ENCODE measurements around the gene ADAMTS9. TPM values are rescaled to one million over a fixed set of nuclear protein-coding genes. Genes with fewer than 3 reads are reported as not detected.

ADAMTS9 gene
- total RNA-seq, 1 donor from 2014 or later = 15.1 TPM

- ATAC-seq = peak; percentile 71
- intact Hi-C loops (cut with micrococcal nuclease) = no loop called here
- DNase-seq = peak; percentile 68
Measured at GRCh38 chr3:64594134-64594533, 93.7 kb downstream of the ADAMTS9 start.

- no peak for DNase-seq
Measured at GRCh38 chr3:64593350-64593749, 94.5 kb downstream of the ADAMTS9 start.

DNA sequence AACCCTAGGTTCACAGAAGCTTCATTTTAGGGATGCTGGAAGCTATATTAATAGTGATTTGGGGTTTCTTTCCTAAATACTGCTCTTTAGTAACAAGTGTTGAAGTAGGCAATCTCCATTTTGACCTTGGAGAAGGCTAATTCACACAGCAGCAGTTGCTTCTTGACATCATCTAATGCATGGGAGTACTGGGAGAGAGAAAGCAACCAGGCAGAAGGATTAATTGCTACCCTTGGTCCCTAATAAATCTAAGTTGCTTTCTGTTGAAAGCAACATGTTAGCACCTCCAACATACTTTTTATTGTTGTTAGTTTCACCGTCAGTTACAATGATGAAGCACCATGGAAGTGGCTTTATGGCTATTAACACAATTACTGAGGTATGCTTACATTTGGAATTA lies 96.2 kb downstream of the ADAMTS9 start:
- intact Hi-C loops (cut with micrococcal nuclease) = no loop called here
- no peak for ATAC-seq
- DNase-seq = no peak

More at GRCh38 chr3:64593350-64593749, 94.5 kb downstream of the ADAMTS9 start:
- ATAC-seq = no peak
- intact Hi-C loops (cut with micrococcal nuclease) = no loop called here

DNA sequence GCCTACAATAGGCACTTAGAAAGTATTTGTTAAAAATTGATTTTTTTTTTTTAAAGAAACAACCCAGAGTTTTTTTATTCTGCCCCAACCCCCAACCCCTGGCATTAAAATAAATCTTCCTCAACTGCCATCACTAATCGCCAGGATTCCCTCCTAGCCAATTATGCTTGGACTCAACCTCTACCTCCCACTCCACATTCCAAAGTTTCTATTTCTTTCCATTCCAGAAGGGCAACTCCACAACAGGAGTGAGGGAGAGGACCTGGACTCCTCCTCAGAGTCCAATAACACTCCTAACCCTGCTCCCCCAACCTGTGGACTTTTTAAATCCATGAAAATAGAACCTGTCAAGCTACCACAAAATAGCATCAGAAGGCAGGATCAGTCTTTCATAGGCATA lies 99.4 kb downstream of the ADAMTS9 start:
- intact Hi-C loops (cut with micrococcal nuclease) = no loop called here
- no peak for ATAC-seq
- DNase-seq = no peak

- intact Hi-C loops (cut with micrococcal nuclease) = no loop called here
- no peak for ATAC-seq
- no peak for DNase-seq
Measured at GRCh38 chr3:64586952-64587351, 100.8 kb downstream of the ADAMTS9 start.

- intact Hi-C loops (cut with micrococcal nuclease) = no loop called here
- DNase-seq (no peak), ATAC-seq (peak; percentile 73)
Measured at GRCh38 chr3:64584179-64584578, 103.6 kb downstream of the ADAMTS9 start.

- DNase-seq (no peak), ATAC-seq (no peak)
- intact Hi-C loops (cut with micrococcal nuclease) = no loop called here
Measured at GRCh38 chr3:64578797-64579196, 109.0 kb downstream of the ADAMTS9 start.

DNA sequence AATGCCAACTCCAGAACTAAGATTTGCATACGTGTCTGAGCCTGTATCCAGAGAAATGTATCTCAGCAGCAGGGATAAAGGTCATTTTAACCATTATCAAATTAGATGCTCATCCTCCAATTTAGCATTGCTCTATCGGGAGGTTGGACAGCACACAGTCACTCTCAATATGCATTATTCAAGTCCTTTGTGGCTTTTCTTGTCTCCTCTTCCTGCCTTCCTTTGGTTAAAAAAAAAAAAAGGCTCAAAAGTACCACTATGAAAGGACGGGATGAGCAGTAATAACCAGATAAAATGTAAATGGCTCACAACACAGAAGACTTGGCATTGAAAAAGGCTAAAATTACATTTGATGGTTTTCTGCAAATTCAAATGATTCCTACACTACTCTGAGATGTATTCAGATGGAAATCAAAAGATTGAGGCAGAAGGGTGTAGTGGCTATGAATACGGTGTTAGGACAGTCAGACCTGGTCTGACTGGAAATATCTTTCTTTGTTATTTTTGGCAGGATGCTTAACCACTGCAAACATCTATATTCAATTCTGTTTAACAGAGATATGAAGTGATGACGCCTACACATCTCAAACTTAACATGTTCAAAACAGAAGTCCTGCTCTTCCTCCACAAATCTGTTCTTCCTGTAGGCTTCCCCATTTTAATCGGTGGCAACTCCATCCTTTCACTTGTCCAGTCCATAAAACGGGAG lies 109.6 kb downstream of the ADAMTS9 start:
- intact Hi-C loops (cut with micrococcal nuclease) = no loop called here
- ATAC-seq (no peak), DNase-seq (no peak)

DNA sequence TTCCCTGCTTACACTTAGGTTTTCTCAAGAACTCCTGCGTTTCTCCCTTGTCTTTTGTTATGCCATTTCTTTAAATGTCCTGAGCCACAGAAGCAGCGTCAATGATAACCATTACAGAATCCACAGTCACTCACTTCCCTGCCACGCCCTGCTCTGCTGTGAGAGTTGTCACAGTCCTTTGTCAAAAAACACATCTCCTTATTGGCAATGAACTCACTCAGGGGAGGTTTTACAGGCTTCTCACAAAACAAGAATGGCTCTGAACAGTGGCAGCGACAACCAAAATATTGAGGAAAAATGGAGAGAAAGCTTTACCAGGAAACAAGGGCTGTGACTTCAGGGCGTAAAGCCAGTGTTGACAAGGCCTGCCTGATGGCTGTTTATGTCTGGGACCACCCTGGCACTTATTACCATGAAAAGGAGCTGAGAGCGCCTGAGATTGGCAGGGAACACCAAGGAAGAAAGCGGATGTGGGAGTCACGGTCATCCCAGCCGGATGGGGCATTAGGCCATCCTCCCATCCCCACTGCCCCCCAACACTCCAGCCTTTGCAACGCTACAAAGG lies 111.5 kb downstream of the ADAMTS9 start:
- intact Hi-C loops (cut with micrococcal nuclease) = no loop called here

DNA sequence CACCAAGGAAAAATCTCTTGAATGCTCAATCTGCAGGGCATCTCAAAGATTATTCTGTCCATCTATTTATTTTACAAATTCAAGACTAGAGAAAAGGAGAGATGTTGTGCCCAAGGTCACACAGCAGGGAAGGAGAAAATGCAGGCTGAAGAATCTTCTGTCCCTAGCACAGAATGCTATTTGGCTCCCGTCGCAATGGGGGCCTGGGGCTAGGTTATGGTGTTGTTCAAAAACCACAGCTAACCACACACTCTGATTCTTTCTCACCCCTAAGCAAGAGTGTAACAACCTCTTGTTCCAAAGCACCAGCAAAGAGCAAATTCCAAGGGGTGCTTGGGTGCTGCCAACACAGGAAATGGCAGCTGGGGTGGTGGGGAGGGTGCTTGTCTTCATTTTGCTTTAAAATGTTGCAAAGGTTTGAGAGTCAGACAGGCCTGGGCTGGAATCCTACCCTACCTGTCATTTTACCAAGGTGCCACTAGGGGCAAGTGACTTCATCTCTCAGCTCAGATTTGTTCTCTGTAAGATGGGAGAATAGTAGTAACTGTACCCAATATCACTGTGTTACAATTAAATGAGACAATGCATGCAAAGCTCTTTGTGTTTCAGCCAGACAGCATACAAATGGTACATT lies 112.5 kb downstream of the ADAMTS9 start:
- ATAC-seq = peak; percentile 35
- no peak for DNase-seq
- intact Hi-C loops (cut with micrococcal nuclease) = no loop called here

More for the DNA sequence above, 111.5 kb downstream of the ADAMTS9 start:
- DNase-seq (no peak), ATAC-seq (no peak)

GRCh38 chr3:64574194-64574593 lies 113.6 kb downstream of the ADAMTS9 start:
- DNase-seq = no peak
- intact Hi-C loops (cut with micrococcal nuclease) = no loop called here
- ATAC-seq = no peak

DNA sequence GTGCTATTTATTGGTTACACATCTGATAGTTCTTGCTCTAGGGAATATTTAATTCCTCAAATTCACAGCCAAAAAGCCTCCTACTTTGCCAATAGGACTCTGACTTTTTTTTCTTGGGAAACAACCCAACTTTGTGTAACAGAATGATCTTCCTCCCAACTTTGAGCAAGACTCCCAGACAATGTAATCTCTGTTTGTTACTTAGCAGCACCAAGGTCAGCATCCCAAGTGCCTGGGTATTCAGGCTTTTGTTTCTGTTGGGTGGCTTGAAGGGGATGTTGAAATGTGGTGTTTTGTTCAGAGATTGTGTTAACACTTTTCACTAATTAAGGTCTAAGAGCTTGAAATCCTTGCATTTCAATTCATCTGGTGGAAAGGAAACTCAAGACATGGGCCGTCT lies 115.8 kb downstream of the ADAMTS9 start:
- ATAC-seq = no peak
- no peak for DNase-seq
- intact Hi-C loops (cut with micrococcal nuclease) = no loop called here

DNA sequence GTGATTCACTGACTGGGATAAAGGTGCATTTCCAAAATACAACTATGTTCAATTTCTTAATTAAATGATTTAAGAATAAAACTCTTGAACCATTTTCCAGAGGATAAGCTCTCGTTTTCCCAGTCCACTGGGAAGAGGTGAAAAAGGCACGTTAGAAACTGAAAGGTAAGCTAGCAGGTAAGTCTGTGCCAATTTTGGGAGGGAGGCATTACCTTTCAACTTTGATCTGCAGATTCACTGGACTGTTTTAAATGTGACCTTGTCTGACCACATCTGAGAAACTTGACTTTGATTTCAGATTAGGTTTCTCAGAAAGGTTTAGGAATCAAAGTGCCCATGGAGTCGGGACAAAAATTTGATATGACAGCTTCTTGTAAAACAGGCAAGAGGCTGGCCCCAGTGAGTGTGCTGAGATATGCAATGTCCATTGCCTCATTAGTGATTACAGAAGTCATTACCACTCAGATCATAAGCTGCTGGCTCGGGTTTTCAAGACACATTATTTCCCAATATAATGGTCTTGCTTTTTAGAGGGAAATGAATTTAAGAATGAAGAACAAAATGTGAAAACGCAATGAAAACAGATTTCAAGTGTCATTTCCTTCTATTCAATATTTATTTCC lies 118.8 kb downstream of the ADAMTS9 start:
- intact Hi-C loops (cut with micrococcal nuclease) = no loop called here
- no peak for DNase-seq
- ATAC-seq = no peak

DNA sequence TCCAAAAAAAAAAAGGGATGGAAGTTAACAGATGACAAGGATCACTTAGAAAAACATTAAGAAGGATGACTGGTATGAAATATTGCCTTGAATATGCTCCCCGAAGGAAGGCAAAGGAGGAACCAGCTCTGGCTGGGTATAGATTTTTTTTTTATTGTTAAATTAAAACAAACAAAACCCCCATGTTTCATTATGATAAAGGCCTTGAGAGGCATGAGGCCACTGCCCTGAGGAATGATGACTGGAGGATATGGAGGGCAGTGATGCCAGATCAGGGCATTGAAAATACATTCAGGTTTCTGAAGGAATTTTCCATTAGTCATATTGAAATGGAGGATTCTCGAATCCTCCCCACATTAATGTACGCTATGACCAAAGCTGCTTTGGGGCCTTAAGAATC lies 120.9 kb downstream of the ADAMTS9 start:
- intact Hi-C loops (cut with micrococcal nuclease) = no loop called here
- DNase-seq (no peak), ATAC-seq (no peak)

DNA sequence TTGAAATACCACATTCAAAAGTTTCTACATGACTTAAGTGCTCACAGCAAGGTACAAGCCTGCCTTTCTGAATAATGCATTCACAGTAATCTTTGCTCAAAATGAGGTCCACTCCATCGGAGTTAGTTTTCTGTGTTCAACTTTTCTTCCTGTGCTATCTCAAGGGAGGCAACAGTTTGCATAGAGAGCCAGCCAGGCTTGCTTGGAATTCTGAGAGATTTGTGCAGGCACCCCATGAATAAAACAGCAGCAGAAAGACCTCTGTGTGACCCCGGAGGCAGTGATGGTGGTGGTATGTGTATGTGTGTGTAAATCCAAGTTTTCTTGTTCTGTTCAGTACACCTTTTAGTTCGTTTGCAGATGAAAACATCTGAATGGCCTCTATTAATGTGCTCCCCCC lies 124.0 kb downstream of the ADAMTS9 start:
- ATAC-seq = no peak
- DNase-seq = no peak
- intact Hi-C loops (cut with micrococcal nuclease) = no loop called here

GRCh38 chr3:64561868-64562267 lies 125.9 kb downstream of the ADAMTS9 start:
- DNase-seq = no peak
- ATAC-seq = no peak
- intact Hi-C loops (cut with micrococcal nuclease) = no loop called here

- ATAC-seq (peak; percentile 36), DNase-seq (no peak)
- intact Hi-C loops (cut with micrococcal nuclease) = no loop called here
Measured at GRCh38 chr3:64561325-64561843, 126.4 kb downstream of the ADAMTS9 start.

DNA sequence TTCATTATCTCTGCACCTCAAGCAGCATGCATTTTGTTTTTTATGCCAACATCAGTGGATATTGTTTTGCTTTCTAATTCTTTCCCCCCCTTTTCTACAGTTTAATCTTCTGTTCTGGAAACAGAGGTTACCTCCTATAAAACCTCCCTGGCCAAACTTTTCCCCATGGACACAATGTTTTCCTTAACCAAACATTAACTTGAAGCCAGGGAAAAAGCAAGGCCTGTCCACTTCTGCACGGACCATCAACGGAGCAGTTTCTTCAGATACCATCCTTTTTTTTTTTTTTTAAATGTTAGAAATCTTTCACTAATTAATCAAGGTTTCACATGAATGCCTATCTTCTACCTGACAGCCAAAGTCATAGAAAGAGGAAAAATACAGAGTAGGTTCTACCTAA lies 127.0 kb downstream of the ADAMTS9 start:
- DNase-seq = no peak
- intact Hi-C loops (cut with micrococcal nuclease) = no loop called here
- peak; percentile 15 for ATAC-seq

DNA sequence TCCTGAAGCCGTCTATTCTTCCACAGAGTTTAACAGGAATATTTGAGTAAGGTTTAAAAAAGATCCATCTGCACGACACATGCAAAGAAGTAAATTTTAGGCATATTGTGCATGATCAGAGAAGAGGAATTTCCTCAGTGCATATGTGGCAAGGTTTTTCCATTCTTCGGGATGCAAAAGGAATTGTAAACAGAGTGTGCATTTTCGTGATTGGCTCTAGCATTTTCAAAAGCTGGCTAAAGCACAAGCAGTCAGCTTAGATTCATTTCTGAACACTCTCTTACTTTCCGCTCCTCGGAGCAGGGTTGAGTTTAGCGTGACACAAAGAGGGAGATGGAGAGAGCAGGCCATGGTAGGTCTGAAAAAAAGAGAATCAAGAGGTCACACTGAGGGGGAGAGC lies 128.2 kb downstream of the ADAMTS9 start:
- ATAC-seq (no peak), DNase-seq (no peak)
- intact Hi-C loops (cut with micrococcal nuclease) = no loop called here

DNA sequence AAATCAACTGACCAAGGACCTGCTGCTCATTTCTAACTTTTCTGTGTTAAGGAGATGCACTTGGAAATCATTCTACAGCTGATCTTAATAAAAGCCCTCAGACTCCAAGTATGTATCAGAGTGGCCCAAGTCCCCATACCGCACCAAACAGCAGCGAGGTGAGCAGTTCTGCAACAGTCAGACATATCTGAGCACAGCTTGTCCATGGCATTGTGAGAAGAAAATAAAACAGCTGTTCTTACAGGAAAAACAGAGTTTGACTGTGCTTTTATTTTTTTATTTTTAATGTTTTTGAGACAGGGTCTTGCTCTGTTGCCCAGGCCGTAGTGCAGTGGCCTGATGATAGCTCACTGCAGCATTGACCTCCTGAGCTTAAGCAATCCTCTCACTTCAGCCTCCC lies 131.8 kb downstream of the ADAMTS9 start:
- DNase-seq (no peak), ATAC-seq (no peak)
- intact Hi-C loops (cut with micrococcal nuclease) = no loop called here

Data from left ventricle myocardium superior (tissue), 1 donor.